Stromal cell of bone marrow (primary cell): ENCODE results near the gene ZNF451.

Experiments used
- DNase-seq: peaks from one replicate; pipeline ENCODE4 v3.0.0-alpha.2; 2012; ENCODE audit warnings: low read depth

Gene ZNF451

DNA sequence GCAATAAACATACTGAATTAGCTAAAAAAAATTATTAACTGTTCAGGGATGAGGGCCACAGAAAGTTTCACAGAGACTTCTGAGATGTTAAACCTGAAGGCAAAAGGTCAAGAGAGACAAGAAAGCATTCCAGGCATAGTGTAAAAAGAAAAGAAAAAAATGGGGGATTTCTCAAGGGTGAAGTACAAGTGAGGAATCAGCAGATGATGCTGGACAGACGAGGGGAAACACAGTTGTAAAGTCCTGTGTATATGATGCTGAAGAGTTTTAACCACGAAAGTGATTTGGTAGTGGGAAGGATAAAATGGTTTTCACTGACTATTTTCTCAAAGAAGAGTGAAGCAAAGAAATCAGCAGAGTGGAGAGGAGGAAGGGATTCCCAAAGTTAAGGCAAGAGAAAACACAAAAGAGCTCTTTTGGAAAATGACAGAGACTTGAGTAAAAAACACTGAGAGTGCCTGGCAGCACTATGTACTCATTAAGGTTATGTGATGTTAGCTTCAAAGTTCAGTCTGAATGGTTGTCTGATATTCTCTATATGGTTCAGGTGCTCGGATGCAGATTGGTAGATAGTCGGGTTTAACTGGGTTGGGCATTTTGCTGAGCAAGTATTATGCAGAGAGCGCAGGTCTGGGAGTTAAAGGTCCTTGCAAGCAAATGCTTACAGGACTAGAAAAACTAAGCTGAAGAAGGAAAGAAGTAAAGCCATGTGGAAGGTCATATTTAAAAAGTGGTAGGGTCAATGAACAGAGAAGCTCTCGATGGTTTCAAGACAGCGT lies 115.8 kb downstream of the ZNF451 start:
- DNase-seq, result no peak

DNA sequence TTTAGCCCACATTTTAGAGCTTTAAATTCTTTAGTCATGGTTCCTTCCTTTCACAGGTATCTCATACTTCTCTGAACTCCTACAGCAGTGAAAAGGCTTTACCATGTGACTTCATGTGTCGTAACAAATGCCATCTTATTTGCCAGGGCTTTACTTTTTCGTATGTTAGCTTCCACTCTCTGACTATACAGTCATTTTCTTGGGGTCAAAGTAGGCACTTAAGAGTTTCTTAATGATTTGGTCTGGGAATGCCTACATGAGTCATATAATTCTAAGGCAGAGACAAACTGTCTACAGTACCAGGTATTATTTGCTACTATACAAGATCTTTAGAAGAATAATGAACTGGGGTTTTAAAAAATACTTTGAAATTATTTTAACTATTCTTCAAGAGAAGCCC lies 117.2 kb downstream of the ZNF451 start:
- no peak for DNase-seq

DNA sequence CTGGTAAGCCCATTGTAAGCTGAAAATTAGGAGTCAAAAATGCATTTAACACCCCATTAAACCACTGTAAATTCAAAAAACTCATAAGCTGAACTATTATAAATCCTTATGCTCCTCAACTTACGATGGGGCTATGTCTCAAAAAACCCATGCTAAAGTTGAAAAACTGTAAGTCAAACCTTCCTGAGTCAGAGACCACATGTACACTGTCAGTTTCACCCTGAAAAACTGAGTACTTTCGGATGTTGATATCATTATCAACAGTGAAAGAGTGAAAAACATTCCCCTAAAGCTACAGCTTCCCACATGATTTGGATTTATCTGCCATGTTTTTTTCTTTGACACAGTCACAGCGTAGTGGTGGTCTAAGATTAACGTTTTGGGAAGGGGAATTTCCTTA lies 117.9 kb downstream of the ZNF451 start:
- no peak for DNase-seq

DNA sequence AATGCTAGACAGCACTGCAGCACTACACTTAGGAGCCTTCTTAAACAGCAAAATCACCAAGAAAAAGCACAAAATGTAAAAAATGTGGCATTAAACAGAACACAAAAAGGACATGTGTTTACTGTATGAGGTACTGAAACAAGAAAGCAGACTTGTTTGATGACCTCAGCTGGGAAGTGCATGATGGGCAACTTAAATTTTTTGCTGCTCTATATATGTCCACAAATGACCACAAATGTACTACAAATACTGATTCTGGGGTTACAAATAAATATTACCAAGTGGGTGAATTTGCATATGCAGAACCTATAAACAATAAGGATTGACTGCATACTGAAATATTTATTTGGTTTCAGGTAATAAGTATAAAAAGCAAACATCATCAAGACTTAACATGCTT lies 119.0 kb downstream of the ZNF451 start:
- no peak for DNase-seq

DNA sequence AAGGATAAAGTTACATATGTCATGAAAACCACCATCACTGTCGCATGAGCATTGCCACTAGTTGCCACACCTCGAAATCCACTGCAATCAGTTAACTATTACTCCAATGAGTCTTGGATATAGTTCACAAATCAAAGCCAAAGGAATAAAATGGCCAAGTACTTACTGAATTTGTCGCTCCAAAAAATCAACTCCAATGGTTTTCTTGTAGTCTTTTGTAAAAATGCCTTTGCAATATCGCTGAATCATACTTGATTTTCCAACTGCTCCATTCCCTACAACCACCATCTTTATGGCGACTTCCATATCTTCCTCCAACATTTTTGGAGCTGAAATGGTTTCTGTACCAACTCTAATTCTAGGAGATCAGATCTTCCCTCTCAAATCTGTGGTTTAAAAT lies 120.1 kb downstream of the ZNF451 start:
- no peak for DNase-seq

DNA sequence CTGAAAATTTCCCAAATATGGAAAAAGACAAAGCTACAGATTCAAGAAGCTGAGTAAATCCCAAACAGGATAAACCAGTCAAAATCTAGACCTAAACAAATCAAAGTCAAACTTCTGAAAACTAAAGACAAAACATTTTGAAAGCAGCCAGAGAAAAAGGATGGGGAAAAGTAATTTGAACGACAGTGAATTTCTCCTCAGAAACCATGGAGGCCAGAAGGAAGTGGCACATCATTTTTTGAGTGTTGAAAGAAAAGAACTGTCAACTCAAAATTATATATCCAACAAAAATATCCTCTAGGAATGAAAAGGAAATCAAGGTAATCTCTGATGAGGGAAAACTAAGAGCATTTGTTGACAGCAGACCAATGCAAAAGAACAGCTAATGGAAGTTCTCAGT lies 125.3 kb downstream of the ZNF451 start:
- no peak for DNase-seq

DNA sequence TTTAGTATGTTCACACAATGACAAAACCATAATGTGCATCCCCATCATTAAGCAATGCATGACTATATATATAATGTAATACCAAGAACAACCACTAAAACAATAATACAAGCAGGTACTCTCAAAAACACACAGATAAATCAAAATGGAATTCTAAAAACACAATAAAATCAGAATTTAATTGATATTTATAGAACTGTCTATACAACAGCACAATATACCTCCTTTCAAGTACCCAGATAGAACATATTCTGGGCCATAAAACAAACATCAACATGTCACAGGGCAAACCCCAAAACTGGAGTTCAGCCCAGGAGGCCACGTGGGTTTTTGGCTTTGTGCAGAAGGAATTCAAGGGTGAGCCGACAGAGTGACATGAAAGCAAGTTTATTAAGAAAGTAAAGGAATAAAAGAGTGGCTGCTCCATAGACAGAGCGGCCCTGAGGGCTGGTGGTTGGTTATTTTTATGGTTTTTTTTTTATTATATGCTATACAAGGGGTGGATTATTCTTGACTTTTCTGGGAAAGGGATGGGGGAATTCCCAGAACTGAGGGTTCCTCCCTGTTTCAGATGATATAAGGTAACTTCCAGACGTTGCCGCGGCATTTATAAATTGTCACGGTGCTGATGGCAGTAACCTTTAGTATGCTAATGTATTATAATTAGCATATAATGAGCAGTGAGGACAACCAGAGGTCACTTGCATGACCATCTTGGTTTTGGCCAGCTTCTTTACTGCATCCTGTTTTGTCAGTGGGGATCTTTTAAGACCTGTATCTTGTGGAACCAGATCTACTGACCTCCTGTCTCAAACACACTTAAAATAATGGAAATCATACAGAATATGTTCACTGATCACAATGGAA lies 126.5 kb downstream of the ZNF451 start:
- DNase-seq, result peak; percentile 58

DNA sequence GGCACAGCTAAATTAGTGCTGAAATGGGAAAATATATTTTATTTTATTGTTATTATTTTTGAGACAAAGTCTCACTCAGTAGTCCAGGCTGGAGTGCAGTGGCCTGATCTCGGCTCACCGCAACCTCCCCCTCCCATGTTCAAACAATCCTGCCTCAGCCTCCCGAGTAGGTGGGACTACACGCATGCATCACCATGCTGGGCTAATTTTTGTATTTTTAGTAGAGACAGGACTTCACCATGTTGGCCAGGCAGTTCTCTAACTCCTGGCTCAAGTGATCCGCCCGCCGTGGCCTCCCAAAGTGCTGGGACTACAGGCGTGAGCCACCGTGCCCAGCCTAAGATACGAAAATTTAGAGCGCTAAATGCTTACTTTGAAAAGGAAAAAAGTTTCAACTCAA lies 127.3 kb downstream of the ZNF451 start:
- no peak for DNase-seq
